H1 (cell line): ENCODE data around the gene WFIKKN1. TPM values are rescaled to one million over a fixed set of nuclear protein-coding genes. Genes with fewer than 3 reads are reported as not detected.

Experiments used
- ATF3 ChIP-seq: IDR thresholded peaks from 2 replicates; pipeline ENCODE4 v1.6.1; 2011; ENCODE audit warnings: low read depth, mild to moderate bottlenecking, low read length; ENCODE audit not compliant: insufficient read depth
- CTCF ChIP-seq, 3 experiments: IDR thresholded peaks; 1 replicate in 2 of 3; 2 replicates in 1 of 3; pipeline versions ENCODE4 v1.5.1 to v1.6.1; 2011; ENCODE audit warnings: low read length in 3 of 3, mild to moderate bottlenecking in 3 of 3, inconsistent platforms in 2 of 3, low read depth in 1 of 3, moderate library complexity in 1 of 3; ENCODE audit not compliant: insufficient read depth in 1 of 3; ENCODE audit errors: control extremely low read depth in 1 of 3
- HDAC2 ChIP-seq, 2 experiments: fragments of 300-600 bp in 1 of 2; sonication (generic) in 1 of 2; IDR thresholded peaks; 2 replicates each; pipeline ENCODE4 v1.6.1; 2011 to 2012; ENCODE audit warnings: low read depth in 2 of 2, low read length in 2 of 2, mild to moderate bottlenecking in 2 of 2, moderate library complexity in 2 of 2, borderline replicate concordance in 1 of 2, inconsistent platforms in 1 of 2
- RBBP5 ChIP-seq: IDR thresholded peaks from 2 replicates; pipeline ENCODE4 v1.7.1; 2012; ENCODE audit warnings: low read depth, mild to moderate bottlenecking, inconsistent platforms, low read length, moderate library complexity, borderline replicate concordance
- SIX5 ChIP-seq: IDR thresholded peaks from 2 replicates; pipeline ENCODE4 v1.6.1; 2011; ENCODE audit warnings: mild to moderate bottlenecking, low read depth, low read length
- TAF1 ChIP-seq: IDR thresholded peaks from 2 replicates; pipeline ENCODE4 v1.6.1; 2011; ENCODE audit warnings: mild to moderate bottlenecking, low read depth, low read length
- TEAD4 ChIP-seq: IDR thresholded peaks from 2 replicates; pipeline ENCODE4 v1.6.1; 2012; ENCODE audit warnings: low read depth, low read length, inconsistent platforms, mixed read lengths
- polyA plus RNA-seq, 7 experiments: library from polyadenylated mRNA; depleted of rRNA in 3 of 7; stranded (reverse) in 5 of 7; unstranded in 2 of 7; fragments of >200 nt in 5 of 7; fragments of 200-250 nt in 2 of 7; gene quantifications; 1 replicate in 5 of 7; 2 replicates in 1 of 7; 4 replicates in 1 of 7; pipeline versions ENCODE4 v1.2.1 to v1.2.3, GENCODE V29; 2011 to 2013; ENCODE audit warnings: missing spikeins in 2 of 7, mixed read lengths in 2 of 7
- total RNA-seq: library from RNA; stranded (reverse); fragmentation: NEBNext Ultra II Directional; extraction: Animal tissue kit (Norgen Biotek cat#: 25700); gene quantifications from 2 replicates; pipeline ENCODE4 v1.2.1, GENCODE V29; 2021

WFIKKN1 gene
- total and polyA plus RNA-seq, 2 of the 8 experiments (the other 6 are each of a cell fraction or from before 2014, with no cell fraction given) = 11.4 to 15.8 TPM

GRCh38 chr16:671353-672131 is 40.8 kb downstream of the WFIKKN1 start (continued):
- TF ChIP-seq CTCF (IDR thresholded peaks at IDR 0.05; ENCODE audit: control extremely low read depth in 1 of 3, insufficient read depth in 1 of 3, low read depth in 1 of 3, low read length in 3 of 3) = no peak
- TF ChIP-seq HDAC2 (IDR thresholded peaks at IDR 0.05; ENCODE audit: borderline replicate concordance in 1 of 2, low read depth in 2 of 2, low read length in 2 of 2) = no peak
- TF ChIP-seq ATF3 = no peak
- no peak for TF ChIP-seq SIX5
- TF ChIP-seq RBBP5 = no peak
- no peak for TF ChIP-seq TAF1
- no peak for TF ChIP-seq TEAD4
